SK-N-MC (cell line): ENCODE results near the gene ZMIZ1.

Experiments
- EZH2 ChIP-seq: fragments of 200-600 bp; sonication (generic); IDR thresholded peaks from one replicate; pipeline ENCODE4 v1.6.1; 2017; ENCODE audit warnings: antibody characterized with exemption
- FOXP2 ChIP-seq: optimal IDR thresholded peaks from 2 replicates; pipeline ENCODE3; 2011; ENCODE audit warnings: mild to moderate bottlenecking, moderate library complexity; ENCODE audit not compliant: insufficient read depth; ENCODE audit errors: extremely low read length, control extremely low read depth
- POLR2AphosphoS5 ChIP-seq: IDR thresholded peaks from 2 replicates; pipeline ENCODE4 v1.6.1; 2012; ENCODE audit warnings: mild to moderate bottlenecking, low read depth, low read length, borderline replicate concordance

GRCh38 chr10:79070606-79071395 lies 2.0 kb downstream of the ZMIZ1 start:
- TF ChIP-seq POLR2AphosphoS5 (no peak), EZH2 (no peak), FOXP2 (no peak)
